GM23248 (cell line): ENCODE results near the gene LMF2.

Source experiments
- EZH2 ChIP-seq: fragments of 200-600 bp; sonication (generic); IDR thresholded peaks from 2 replicates; pipeline ENCODE4 v1.6.1; 2018; ENCODE audit warnings: antibody characterized with exemption, mild to moderate bottlenecking; ENCODE audit not compliant: insufficient read depth, poor library complexity, severe bottlenecking
- EZH2phosphoT487 ChIP-seq: fragments of 200-600 bp; sonication (generic); IDR thresholded peaks from 2 replicates; pipeline ENCODE4 v1.6.1; 2018; ENCODE audit warnings: antibody characterized with exemption, moderate library complexity, mild to moderate bottlenecking, low read depth; ENCODE audit not compliant: insufficient read depth

- TF ChIP-seq EZH2phosphoT487 (no peak), EZH2 (no peak)
These were observed 23.5 kb upstream of the LMF2 start for GRCh38 chr22:50530877-50531545.
